Astrocyte of the cerebellum (primary cell): Measurements from ENCODE around the gene TBX4.
"Not testable (repeated sequence)": the region's sequence is repeated elsewhere in the genome, so short reads cannot be mapped to it uniquely, and the experiment has no call there.

Experiments
- DNase-seq: peaks from one replicate; pipeline ENCODE4 v3.0.0-alpha.2; 2011; ENCODE audit warnings: low read depth
- H3K4me3 ChIP-seq: 2 replicates; pipeline ENCODE4 v1.5.1; 2011; ENCODE audit warnings: mild to moderate bottlenecking, low read depth, low read length, moderate library complexity
- in situ Hi-C: cut with HindIII; loops from 2 replicates; pipeline ENCODE4 v1.10.0; 2017; ENCODE audit warnings: low sequenced_read_pairs
- TF ChIP-seq, protein P1 (sequence below): IDR thresholded peaks from 2 replicates; pipeline ENCODE4 v1.5.1; 2012; ENCODE audit warnings: low read length, low read depth, moderate library complexity, mild to moderate bottlenecking; ENCODE audit errors: missing control alignments

TBX4 gene

GRCh38 chr17:61448042-61448441 is 4.2 kb upstream of the TBX4 start:
- H3K4me3 ChIP-seq, result no peak overlapping the region
- in situ Hi-C loops, result no loop called here
- DNase-seq, result no peak
- TF ChIP-seq, protein P1, sequence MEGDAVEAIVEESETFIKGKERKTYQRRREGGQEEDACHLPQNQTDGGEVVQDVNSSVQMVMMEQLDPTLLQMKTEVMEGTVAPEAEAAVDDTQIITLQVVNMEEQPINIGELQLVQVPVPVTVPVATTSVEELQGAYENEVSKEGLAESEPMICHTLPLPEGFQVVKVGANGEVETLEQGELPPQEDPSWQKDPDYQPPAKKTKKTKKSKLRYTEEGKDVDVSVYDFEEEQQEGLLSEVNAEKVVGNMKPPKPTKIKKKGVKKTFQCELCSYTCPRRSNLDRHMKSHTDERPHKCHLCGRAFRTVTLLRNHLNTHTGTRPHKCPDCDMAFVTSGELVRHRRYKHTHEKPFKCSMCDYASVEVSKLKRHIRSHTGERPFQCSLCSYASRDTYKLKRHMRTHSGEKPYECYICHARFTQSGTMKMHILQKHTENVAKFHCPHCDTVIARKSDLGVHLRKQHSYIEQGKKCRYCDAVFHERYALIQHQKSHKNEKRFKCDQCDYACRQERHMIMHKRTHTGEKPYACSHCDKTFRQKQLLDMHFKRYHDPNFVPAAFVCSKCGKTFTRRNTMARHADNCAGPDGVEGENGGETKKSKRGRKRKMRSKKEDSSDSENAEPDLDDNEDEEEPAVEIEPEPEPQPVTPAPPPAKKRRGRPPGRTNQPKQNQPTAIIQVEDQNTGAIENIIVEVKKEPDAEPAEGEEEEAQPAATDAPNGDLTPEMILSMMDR, result no peak

GRCh38 chr17:61449140-61449539 is 3.1 kb upstream of the TBX4 start:
- in situ Hi-C loops, result not testable (repeated sequence)

DNA sequence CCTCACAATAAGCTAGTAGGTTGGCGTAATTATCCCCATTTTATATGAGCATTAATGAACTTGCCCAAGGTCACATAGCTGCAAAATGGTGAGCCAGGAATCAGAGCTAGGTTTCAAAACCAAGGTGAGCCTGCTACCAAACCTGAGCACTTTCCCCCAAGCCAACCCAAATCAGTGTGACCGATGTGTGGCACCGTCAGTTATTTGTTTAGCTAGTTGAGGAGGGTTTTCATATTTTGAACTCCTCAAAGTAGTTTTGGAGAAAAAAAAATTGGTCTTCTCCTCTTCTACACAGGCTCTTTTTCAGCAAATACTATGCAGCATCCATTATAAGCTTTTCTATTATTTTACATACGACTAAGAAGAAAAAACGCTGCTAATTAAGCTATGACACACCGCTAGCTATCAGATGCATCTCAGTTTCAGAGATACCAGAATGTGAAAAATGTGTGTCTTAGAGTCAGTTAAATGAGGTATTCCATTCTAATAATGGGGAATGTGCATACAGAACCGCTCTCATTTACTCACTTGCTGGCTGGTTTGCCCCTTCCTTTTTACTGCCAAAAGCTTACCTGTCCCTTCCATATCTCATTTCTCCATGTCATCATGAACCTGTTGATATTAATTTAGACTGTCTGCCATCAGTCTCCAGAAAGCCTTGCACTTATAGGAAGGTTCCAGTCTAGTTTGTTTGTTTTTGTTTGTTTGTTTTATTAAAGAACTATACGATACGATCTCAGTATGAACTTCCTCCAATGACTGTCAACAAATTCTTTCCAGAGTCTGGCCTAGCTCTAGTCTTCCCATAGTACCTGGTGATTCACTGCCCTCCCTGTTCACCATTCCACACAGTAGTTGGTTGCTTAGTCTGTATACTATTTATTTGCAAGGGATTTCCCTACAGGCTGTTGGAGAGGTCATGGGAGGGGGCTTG is 2.2 kb upstream of the TBX4 start:
- DNase-seq, result no peak
- TF ChIP-seq, protein P1, result no peak
- in situ Hi-C loops, result no loop called here
- H3K4me3 ChIP-seq, result no peak overlapping the region

More at GRCh38 chr17:61449140-61449539, 3.1 kb upstream of the TBX4 start:
- not testable (repeated sequence) for H3K4me3 ChIP-seq, DNase-seq

- no peak overlapping the region for H3K4me3 ChIP-seq
- no peak for DNase-seq
- TF ChIP-seq, protein P1, result peak; percentile 13
- in situ Hi-C loops, result no loop called here
Measured at GRCh38 chr17:61450641-61451537, 1.3 kb upstream of the TBX4 start.

- no peak overlapping the region for H3K4me3 ChIP-seq
- DNase-seq, result no peak
- TF ChIP-seq, protein P1, result no peak
- in situ Hi-C loops, result no loop called here
Measured at GRCh38 chr17:61451538-61452300, 503 bp upstream of the TBX4 start.

DNA sequence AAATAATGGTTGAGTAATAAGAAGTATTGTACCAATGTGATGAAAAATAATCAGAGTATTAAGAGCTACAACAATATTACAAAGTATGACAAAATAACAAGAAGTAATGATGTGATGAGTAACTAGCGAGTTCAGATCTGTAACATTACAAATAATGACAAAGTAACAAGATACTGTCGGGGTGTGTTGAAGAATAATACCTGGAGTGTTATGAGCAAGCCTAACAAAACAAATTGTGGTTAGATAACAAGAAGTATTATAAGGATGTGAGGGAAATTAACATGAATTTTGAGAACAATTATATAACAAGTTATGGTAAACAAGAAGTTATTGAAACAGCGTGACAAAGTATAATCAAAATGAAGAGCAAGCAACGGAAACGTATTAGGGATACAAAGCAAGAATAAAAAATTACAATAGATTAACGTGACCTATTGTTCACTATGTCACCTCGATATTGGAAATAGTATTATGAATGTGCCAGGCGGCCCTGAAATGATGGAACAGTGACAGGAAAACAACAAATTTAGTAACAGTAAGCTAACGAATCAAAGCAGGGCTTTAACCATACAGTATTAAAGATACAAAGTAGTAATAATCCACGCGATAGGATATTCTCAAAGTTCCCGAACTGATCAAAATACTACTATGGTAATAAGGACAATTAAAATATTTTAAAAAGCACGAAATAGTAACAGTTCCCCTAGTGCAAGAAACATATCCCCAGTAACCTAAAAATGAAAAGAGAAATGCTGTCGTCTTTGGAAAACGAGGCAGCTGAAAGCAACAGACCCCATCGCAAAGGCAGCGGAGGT is 1.6 kb downstream of the TBX4 start:
- H3K4me3 ChIP-seq, result no peak overlapping the region
- in situ Hi-C loops, result no loop called here
- TF ChIP-seq, protein P1, result no peak
- no peak for DNase-seq
